ENCODE results near the gene CERKL. TPM values are rescaled to one million over a fixed set of nuclear protein-coding genes. Genes with fewer than 3 reads are reported as not detected.

Gene CERKL, protein sequence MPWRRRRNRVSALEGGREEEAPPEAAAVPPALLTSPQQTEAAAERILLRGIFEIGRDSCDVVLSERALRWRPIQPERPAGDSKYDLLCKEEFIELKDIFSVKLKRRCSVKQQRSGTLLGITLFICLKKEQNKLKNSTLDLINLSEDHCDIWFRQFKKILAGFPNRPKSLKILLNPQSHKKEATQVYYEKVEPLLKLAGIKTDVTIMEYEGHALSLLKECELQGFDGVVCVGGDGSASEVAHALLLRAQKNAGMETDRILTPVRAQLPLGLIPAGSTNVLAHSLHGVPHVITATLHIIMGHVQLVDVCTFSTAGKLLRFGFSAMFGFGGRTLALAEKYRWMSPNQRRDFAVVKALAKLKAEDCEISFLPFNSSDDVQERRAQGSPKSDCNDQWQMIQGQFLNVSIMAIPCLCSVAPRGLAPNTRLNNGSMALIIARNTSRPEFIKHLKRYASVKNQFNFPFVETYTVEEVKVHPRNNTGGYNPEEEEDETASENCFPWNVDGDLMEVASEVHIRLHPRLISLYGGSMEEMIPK
- total RNA-seq = not detected in 2 replicates

DNA sequence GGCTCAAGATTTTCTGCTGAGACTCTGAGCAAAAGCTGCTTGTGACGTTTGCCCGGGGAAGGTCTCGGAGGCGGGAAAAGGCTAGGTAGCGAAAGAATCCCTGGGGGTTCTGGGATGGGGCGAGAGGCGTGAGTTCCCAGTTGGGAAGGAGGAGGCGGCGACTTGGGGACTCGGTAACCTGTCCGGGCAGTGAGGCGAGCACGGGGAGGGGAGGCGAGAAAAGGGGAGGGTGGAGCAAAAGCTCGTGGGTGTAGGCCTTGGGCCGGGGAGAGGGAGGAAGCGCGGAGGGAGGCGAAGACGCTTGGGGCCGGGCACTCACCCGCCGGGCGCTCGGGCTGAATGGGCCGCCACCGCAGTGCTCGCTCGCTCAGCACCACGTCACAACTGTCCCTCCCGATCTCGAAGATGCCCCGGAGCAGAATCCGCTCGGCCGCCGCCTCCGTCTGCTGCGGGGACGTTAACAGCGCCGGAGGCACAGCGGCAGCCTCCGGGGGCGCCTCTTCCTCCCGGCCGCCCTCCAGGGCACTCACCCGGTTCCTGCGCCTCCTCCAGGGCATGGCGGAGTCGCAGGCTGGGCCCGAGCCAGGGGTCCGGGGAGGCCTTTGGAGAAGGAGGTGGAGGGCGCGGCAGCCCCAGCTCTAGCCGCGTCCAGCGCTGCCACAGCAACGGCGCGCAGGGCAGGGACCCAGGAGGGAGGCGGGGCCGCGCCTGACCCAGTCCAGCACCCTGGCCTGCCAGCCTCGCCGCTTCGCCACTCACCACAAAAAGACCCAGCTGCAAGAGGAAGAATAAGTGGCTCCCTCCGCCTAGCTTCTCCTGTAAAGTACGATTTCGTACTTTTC lies at the start of gene CERKL:
TSS of gene CERKL (minus strand) at position 656 of the 842 bp plus-strand sequence. CDS start at position 557, 99 bp downstream.

DNA sequence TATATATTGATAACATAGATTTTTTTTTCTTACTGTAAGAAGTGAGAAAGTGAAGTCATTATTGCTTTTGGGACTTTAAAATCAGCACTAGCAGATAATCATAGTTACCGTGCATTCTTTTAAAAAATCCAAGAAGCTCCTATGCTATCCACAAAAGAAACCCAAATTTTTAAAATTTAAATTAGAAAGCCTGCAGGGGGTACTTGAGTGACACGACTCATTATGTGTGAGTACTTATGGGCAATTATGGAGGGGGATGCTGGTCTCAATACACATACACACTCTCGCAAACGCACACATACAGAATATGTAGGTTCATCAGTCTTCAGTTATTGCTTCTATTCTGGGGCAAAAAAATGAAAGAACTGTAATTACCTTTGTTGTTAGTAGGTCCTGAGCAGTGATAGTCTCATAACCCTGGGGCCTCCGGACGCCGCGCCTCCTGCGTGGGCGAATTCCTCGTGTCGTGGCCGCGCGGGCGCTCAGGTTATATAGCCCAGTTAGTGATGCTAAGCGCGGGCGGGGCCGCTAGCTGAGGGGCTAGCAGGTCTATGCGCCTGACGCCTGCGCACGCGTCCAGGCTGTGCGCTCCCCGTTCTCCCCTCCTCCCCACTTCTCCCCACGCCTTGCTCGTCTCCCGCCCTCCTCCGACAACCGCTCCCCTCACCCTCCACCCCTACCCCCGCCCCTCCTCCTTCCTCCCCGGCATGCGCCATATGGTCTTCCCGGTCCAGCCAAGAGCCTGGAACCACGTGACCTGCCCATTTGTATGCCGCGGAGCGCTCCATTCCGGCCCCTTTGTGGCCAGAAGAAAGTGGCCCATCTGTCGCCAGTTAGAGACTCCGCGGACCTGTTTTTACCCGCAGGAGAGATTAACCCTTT lies 23.4 kb upstream of the CERKL start, which contains the start of gene NEUROD1:
TSS of gene NEUROD1 (minus strand) at position 463 of the 882 bp plus-strand sequence. CDS start 1,657 bp downstream, outside the sequence.

Other genes starting within 250 kb of the CERKL start
- 0.52 and 3.7 TPM in 2 replicates for gene ITGA4, start 199.7 kb downstream of the CERKL start, total RNA-seq
- not detected in 2 replicates for gene NEUROD1, start 23.4 kb upstream of the CERKL start, total RNA-seq
- gene ITPRID2, start 234.6 kb upstream of the CERKL start, total RNA-seq = 130 and 172 TPM in 2 replicates

All from dermis lymphatic vessel endothelial cell (primary cell).